NCI-H1694 treated with DMSO at 0.1 percent for 48 hours (cell line): ENCODE data around the gene ELFN1.
"Not testable (repeated sequence)": the region's sequence is repeated elsewhere in the genome, so short reads cannot be mapped to it uniquely, and the experiment has no call there.

Experiments used
- DNase-seq: peaks from one replicate; lab custom pipeline; 2025; lab: John Stamatoyannopoulos, UW

The ELFN1 gene

GRCh38 chr7:1709281-1709680, 39.2 kb downstream of the ELFN1 start:
- no peak for DNase-seq

DNA sequence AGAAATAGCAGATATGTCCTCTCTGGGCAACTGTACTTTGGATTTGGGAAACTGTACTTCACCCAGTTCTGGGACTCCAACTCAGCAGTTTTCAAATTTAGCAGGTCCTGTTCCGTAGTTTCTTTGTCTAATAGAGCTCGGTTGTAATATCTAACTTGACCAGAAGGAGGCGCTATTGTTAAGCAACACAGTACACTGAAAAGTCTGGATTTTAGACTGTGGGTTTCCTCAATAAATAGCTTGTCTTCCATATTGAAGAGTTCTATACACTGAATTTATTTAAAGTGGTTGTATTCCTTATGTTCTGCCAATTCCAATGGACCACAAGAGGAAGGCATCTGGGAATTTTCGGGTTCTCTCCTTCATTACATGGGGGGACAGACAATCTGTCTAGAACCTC, 39.8 kb downstream of the ELFN1 start:
- no peak for DNase-seq

GRCh38 chr7:1710936-1711335, 40.9 kb downstream of the ELFN1 start:
- no peak for DNase-seq

- peak; percentile 40 for DNase-seq
Measured at GRCh38 chr7:1712907-1713501, 42.9 kb downstream of the ELFN1 start.

DNA sequence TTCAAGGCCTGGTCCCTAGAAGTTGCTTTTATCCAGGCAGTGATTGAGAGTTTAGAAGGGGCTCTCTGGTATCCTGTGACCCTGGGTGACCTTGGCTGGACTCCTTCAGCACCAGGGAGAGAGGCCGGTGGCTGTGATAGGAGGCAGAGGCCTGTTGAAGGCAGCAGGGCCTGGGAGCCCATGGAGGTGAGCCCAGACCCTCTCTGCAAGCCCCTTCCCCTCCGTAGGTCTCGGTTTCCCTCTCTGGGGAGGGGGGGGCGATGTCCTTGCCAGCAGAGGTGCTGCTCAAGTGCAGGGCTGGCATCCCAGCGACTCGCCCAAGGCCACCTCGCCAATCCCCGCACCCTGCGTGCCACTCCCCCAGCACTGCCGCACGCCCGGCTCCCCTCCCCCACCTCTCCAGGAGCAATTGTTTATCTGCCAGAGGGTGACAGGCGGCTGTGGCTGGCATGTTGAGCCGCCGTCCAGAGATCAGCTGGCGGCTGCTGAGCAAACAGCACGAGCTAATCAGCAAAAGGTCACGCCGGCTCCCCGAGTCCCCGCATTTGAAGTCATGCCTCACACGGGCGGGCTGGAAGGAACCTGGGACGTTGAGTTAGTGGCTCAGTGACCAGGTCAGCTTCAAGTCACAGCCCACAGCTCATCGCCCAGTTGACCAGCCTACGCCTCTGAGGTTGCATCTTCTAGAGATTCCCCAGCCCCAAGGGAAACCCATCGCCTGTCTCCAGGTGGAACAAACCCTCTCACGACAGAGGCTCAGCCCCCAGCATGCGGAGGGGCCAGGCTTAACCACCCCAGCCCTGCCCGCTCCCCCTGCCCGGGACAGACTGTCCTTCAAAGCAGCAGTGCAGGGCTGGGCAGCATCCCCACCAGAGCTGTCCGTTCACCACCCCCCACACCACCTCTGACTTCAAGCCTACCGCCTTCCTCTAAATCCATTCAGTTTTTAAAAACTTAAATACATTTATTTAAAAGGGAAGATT, 43.7 kb downstream of the ELFN1 start:
- DNase-seq: no peak

DNA sequence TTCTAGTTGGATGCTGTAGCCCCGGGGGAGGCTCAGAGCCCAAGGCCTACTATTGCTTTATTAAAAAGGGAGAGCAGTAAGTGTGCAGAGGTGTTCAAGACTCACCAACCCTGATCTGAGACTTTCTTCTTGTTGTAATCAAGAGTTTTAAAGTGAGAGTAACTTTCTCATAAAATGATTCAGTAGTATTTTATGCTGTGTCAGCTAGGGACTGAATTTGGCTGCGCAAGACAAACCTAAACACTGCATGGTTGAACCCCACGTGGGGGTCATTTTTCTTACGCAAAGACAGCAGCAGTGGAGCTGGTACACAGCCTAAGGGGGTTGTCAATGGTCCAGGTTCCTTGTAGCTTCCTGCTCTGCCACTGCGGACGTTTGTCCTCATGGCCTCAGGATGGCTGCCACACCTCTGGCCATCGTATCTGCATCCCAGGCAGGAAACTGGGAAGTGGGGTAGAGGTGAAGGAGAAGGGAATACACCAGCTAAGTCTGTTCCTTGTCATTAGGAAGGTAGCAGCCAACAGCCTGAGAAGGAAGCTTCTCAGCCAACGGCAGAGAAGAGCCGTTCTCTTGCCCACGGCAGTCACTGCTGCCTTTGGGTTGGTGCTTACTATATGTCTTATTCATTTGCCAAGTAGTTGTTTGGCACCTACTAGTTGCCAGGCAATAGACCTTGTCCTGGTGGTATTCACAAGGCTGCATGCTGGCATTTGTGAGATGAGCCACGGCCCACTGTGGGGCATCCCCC, 44.7 kb downstream of the ELFN1 start:
- no peak for DNase-seq

DNA sequence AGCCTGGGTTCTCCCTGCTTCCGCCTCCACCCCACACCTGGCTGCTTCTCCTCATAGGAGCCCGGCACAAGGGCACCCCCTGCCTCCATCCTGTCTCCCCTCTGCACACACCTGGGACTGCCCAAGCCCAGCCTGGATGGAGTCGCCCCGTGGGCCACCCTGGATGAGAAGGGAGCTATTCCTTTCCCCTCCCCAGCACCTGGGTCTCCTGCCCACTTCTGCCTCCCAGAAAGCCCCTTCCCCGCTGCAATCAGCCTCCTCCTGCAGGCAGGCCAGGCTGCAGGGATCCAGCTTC, 45.2 kb downstream of the ELFN1 start:
- DNase-seq: no peak

DNA sequence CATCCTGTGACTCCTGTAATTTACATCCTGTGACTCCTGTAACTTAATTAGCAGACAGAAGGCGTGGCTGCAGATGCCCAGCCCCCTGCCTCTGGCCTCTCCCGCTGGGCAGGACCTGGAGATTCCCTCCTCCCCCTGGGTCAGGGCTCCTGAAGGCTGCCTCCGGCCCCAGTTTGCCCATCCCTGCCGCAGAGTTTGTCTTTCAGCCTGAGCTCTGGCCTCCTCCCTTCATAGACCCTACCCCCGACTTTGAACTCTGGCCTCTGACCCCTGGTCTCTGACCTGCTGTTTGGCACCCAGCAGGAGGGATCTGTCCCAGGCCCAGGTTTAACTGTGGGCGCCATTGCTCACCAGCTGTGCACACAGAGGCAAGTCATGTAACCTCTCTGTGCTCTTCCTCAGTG, 45.6 kb downstream of the ELFN1 start:
- DNase-seq: no peak

- no peak for DNase-seq
Measured at GRCh38 chr7:1716263-1717094, 46.4 kb downstream of the ELFN1 start.

DNA sequence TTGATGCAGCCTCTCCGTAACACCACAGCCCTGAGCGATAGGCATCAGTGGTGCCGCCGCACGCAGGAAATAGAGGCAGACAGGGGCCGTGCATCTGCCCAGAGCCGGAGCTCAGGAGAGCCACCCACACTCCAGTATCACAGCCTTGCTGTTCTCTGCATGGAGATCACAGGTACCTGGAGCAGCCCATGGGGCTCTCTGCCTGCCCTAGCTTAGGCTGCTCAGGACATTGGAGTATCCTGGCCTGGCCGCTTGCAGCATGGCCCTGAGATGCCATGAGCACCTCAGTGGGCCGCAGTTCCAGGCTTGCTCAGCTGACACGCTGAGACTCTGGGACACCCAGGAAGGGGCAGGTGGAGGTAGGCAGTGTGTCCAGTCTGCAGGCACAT, 47.0 kb downstream of the ELFN1 start:
- DNase-seq: no peak

DNA sequence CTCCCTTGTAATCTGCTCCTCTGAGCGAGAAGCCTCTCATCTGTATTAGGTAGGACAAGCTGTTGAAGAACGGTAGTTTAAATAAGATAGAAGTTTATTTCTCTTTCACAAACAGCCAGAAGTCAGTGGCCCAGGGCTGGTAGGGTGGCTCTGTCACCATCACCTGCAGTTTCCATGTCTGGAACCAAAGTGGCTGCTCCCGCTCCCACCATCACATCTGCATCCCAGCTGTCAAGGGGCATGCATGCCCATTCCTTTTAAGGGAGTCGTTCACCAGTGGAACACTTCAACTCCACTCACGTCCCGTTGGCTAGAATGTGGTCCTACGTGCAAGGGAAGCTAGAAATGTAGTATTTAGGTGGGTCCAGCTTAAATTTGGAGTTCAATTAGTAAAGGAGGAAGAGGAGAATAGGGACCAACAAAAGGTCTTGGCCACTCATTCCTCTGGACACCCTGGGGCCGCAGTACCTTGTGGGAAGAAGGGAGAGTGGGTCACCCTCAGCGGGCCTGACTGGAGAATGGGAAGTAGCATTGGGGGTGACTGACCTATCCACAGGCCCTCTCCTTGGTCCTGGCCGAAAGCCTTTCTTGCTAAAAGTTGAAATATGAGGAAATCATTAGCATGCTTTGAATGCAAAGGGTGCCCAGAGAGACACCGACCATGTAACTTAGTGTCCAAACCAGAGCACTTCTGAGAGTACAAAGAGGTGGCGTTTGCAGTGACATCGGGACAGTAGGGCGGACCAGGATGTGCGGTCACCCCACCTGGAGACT, 48.0 kb downstream of the ELFN1 start:
- DNase-seq: no peak

DNA sequence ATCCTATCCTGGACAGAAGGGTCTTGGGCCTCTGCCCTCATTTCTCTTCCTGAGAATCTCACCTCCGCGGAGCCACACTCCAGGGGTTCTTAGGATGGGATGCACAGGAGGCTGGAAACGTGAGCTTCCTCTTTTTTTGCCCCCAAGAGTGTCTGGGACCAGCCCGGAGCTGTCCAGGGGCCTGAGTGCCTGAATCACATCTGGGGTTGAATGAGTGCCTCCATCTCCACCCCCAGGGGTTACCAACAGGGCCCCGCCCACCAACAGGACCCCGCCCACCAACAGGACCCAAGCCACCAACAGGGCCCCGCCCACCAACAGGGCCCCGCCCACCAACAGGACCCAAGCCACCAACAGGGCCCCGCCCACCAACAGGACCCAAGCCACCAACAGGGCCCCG, 48.8 kb downstream of the ELFN1 start:
- not testable (repeated sequence) for DNase-seq

DNA sequence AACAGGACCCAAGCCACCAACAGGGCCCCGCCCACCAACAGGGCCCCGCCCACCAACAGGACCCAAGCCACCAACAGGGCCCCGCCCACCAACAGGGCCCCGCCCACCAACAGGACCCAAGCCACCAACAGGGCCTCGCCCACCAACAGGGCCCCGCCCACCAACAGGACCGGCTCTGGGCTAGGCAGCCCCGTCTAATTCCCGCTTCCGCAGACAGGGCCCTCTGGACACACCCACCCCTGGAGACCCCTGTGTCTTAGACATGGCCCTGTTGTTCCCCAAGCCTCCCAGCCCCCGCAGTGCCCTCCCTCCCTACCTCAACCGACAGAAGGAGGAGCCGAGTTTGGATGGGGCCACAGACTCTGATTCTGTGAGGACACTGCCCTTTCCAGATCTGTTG, 49.2 kb downstream of the ELFN1 start:
- not testable (repeated sequence) for DNase-seq

DNA sequence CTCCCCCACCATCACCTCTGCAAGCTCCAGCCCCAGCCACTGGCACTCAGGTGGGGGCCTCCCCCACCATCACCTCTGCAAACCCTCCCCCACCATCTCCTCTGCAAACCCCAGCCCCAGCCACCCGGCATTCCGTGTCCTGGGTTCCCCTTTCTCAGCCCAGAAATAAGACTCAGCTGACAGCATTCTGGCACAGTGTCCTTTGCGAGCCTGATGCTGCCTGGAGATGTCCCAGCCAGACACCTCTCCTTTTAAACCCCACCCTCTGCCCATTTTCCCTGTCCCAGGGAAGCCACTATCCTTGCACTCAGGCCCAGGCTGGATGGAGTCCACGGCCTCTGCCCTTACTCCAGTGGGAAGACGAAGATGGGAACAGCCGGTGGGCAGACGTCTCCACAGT, 49.8 kb downstream of the ELFN1 start:
- peak; percentile 76 for DNase-seq

DNA sequence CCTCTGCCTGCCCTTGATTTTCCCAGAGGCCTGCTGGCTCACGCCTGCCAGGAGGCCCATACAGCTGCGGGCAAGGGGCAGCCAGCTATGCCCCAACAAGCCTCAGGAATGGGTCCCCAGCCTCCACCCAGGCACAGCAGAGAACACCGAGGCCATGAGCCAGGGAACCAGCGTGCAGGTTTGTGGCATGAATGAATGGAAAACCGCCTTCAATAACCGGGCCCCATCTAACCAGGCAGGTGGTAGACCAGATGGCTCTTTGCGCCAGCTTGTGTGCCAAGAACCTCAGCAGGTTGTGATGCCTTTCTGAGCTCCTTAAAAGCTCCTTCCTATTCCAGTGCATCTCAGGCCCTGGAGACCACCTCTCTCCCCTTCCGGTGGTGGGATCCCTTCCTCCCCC, 50.2 kb downstream of the ELFN1 start:
- DNase-seq: peak; percentile 93

DNA sequence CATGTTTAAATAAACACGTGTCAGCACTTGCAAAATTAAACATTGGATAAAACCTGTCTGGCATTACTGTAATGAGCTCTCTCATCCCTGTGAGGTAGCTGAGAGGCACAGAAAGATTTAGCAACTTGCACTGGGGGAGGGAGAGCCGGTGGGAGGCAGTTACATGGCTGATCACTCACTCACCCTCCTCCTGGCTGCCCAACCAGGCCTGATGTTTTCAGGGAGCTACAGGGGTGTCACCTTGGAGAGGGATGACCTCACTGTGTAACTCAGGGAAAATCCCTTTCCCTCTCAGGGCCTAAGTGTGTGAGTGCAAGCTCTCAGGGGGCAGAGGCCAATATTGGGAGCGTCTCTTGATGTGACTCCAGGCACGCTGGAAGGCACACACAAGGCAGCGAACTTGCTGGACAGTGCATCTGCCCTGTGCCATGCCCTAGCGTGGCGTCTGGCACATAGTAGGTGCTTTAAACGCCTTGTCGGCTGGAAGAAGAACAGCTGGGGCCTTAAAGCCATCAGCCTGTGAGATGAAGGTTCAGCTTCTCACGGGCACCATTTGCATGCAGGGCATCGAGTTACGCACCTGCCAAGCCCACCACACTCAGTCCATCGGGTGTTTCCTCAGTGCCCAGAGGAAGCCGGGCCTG, 51.1 kb downstream of the ELFN1 start:
- DNase-seq: peak; percentile 31

- no peak for DNase-seq
Measured at GRCh38 chr7:1723254-1723653, 53.2 kb downstream of the ELFN1 start.

DNA sequence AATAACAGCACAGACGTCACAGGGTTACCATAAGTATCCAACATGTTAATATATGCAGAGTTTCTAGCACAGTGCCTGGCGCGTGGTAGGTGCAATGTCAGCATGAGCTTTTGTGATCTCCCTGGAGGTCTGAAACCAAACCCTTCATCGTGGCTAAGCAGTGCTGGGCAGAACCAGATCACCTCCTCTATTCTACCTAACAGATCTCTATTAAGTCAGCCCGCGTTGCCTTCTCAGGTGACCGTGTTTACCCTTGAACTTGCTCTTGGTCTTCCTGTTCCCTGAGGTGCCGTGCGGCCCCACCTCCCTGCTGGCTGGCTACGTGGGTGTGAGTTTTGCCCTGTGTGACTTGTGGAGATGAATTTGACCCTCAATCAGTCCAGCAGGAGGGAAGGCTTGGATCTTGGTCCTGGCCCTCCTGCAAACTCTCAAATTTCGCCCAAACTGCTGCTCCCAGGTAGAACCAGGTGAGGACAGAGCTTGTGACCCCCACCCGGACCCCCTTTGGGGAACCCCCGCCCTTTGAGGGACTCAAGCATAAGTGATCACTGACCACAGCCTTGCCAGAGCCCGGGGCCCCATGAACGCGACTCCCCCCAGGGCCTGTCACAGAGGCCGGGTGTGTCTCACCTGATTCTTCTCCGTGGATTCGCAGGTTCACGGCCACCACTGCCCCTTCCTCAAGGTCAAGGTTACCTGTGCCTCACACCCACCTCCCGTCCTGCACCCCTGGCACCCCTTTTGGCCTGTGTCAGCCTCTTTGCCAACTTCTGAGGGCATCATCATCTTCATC, 54.2 kb downstream of the ELFN1 start:
- DNase-seq: no peak

DNA sequence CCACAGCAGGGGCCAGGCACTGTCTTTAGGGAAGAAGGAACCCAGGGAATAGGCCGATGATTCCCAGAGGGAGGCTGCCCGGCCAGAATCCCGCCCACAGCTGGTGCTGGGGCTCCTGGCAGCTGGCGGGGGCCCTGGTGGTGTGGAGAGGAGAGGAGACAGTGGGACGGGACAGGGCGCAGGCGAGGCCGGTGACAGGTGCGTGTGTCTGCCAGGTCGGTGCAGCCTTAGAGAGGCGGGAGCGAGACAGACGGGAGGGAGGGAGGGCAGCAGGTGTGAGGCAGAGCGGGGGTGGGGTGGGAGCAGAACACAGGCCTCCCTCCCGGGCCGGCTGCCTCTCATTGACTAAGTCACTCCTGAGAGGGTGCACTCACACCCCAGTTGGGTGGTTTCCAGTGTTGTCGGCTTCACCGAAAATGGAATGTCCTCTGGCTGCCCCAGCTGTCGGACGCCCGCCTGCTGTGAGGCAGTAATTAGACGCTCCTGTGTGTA, 55.2 kb downstream of the ELFN1 start:
- peak; percentile 95 for DNase-seq
